ENCODE data around the gene INCA1. TPM values are rescaled to one million over a fixed set of nuclear protein-coding genes. Genes with fewer than 3 reads are reported as not detected.

INCA1 gene
- total RNA-seq, 1 donor from 2014 or later = 2.2 TPM

GRCh38 chr17:4956493-4957061 lies 40.7 kb downstream of the INCA1 start:
- Mint-ChIP-seq H3K36me3 (ENCODE audit: low read depth, unreplicated experiment) (peaks cover 18% of the 10 kb centered on the region), H3K9me3 (ENCODE audit: unreplicated experiment) (no peaks in the 10 kb centered on the region), H3K4me1 (ENCODE audit: unreplicated experiment) (peaks cover 19% of the 10 kb centered on the region), H3K27ac (ENCODE audit: unreplicated experiment) (no peak overlapping the region), H3K27me3 (ENCODE audit: unreplicated experiment) (peaks cover 14% of the 10 kb centered on the region), H3K4me3 (ENCODE audit: unreplicated experiment) (no peak overlapping the region)
- DNase-seq (ENCODE audit: low spot score) = peak; percentile 40
- TF ChIP-seq, protein P1, sequence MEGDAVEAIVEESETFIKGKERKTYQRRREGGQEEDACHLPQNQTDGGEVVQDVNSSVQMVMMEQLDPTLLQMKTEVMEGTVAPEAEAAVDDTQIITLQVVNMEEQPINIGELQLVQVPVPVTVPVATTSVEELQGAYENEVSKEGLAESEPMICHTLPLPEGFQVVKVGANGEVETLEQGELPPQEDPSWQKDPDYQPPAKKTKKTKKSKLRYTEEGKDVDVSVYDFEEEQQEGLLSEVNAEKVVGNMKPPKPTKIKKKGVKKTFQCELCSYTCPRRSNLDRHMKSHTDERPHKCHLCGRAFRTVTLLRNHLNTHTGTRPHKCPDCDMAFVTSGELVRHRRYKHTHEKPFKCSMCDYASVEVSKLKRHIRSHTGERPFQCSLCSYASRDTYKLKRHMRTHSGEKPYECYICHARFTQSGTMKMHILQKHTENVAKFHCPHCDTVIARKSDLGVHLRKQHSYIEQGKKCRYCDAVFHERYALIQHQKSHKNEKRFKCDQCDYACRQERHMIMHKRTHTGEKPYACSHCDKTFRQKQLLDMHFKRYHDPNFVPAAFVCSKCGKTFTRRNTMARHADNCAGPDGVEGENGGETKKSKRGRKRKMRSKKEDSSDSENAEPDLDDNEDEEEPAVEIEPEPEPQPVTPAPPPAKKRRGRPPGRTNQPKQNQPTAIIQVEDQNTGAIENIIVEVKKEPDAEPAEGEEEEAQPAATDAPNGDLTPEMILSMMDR (IDR thresholded peaks at IDR 0.05; ENCODE audit: unreplicated experiment) = peak; percentile 22

- Mint-ChIP-seq H3K36me3 (ENCODE audit: low read depth, unreplicated experiment) (peaks cover 12% of the 10 kb centered on the region), H3K27me3 (ENCODE audit: unreplicated experiment) (peaks cover 23% of the 10 kb centered on the region), H3K27ac (ENCODE audit: unreplicated experiment) (no peak overlapping the region), H3K9me3 (ENCODE audit: unreplicated experiment) (no peaks in the 10 kb centered on the region), H3K4me1 (ENCODE audit: unreplicated experiment) (peaks cover 21% of the 10 kb centered on the region), H3K4me3 (ENCODE audit: unreplicated experiment) (no peak overlapping the region)
- no peak for DNase-seq (ENCODE audit: low spot score)
- TF ChIP-seq, protein P1 (IDR thresholded peaks at IDR 0.05; ENCODE audit: unreplicated experiment) = no peak
Measured at GRCh38 chr17:4955091-4955490, 42.2 kb downstream of the INCA1 start.

DNA sequence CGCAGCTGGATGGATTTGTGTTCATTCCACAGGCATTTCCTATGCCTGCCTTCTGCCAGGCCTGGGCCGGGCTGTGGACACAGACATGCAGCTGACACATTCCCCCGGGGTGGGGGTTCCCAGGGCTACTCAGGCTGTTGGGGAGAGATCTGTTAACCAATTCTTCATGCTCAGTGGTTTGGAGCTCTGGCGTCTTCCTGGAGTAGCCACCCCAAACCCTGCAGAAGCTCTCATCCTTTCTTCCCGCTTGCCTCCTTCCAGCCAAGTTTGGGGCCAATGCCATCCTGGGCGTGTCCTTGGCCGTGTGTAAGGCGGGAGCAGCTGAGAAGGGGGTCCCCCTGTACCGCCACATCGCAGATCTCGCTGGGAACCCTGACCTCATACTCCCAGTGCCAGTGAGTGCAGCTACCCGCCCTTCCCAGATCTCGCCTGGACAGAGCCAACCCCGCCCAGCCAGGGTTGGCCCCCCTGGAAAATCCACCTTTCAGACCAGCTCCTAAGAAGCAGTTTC lies 43.8 kb downstream of the INCA1 start:
- TF ChIP-seq, protein P1 (IDR thresholded peaks at IDR 0.05; ENCODE audit: unreplicated experiment) = no peak
- no peaks in the 10 kb centered on the region for H3K9me3 Mint-ChIP-seq (ENCODE audit: unreplicated experiment)
- peaks cover 23% of the 10 kb centered on the region for H3K27me3 Mint-ChIP-seq (ENCODE audit: unreplicated experiment)
- peaks cover 12% of the 10 kb centered on the region for H3K36me3 Mint-ChIP-seq (ENCODE audit: low read depth, unreplicated experiment)
- peak overlapping the region; percentile 62 for H3K4me3 Mint-ChIP-seq (ENCODE audit: unreplicated experiment)
- DNase-seq (ENCODE audit: low spot score) = no peak
- no peak overlapping the region for H3K27ac Mint-ChIP-seq (ENCODE audit: unreplicated experiment)
- H3K4me1 Mint-ChIP-seq (ENCODE audit: unreplicated experiment) = peaks cover 23% of the 10 kb centered on the region

DNA sequence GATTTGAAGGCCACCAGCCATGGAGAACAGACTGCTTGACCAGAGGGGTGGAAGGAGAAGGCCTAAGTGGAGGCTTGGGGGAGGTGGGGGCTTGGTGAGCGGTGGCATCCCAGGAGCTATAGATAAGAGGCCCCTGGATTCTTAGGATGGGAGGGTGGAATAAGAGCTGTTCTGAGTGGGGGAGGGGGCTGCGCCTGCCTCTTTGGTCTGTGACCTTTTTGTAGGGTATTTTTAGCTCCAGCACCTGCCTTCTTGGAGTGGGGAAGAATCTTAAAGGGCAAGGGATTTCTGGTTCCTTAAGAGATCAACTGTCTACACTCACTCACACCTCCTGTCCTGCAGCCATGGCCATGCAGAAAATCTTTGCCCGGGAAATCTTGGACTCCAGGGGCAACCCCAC lies 45.8 kb downstream of the INCA1 start:
- H3K4me3 Mint-ChIP-seq (ENCODE audit: unreplicated experiment) = peak overlapping the region; percentile 87
- H3K36me3 Mint-ChIP-seq (ENCODE audit: low read depth, unreplicated experiment) = peaks cover 14% of the 10 kb centered on the region
- DNase-seq (ENCODE audit: low spot score) = no peak
- peaks cover 27% of the 10 kb centered on the region for H3K4me1 Mint-ChIP-seq (ENCODE audit: unreplicated experiment)
- H3K27ac Mint-ChIP-seq (ENCODE audit: unreplicated experiment) = no peak overlapping the region
- H3K27me3 Mint-ChIP-seq (ENCODE audit: unreplicated experiment) = peaks cover 29% of the 10 kb centered on the region
- TF ChIP-seq, protein P1 (IDR thresholded peaks at IDR 0.05; ENCODE audit: unreplicated experiment) = no peak
- no peaks in the 10 kb centered on the region for H3K9me3 Mint-ChIP-seq (ENCODE audit: unreplicated experiment)

- H3K27me3 Mint-ChIP-seq (ENCODE audit: unreplicated experiment) = peaks cover 31% of the 10 kb centered on the region
- H3K4me3 Mint-ChIP-seq (ENCODE audit: unreplicated experiment) = peak within 1 kb of the TSS; percentile 87
- no peak for DNase-seq (ENCODE audit: low spot score)
- TF ChIP-seq, protein P1 (IDR thresholded peaks at IDR 0.05; ENCODE audit: unreplicated experiment) = no peak
- H3K27ac Mint-ChIP-seq (ENCODE audit: unreplicated experiment) = peak within 1 kb of the TSS; percentile 75
- H3K4me1 Mint-ChIP-seq (ENCODE audit: unreplicated experiment) = peaks cover 33% of the 10 kb centered on the region
- H3K36me3 Mint-ChIP-seq (ENCODE audit: low read depth, unreplicated experiment) = peaks cover 16% of the 10 kb centered on the region
- H3K9me3 Mint-ChIP-seq (ENCODE audit: unreplicated experiment) = no peaks in the 10 kb centered on the region
Measured at GRCh38 chr17:4950746-4951204, 46.5 kb downstream of the INCA1 start, which contains the start of gene ENO3. ENO3 (plus strand) TSS chr17:4951119; CDS start chr17:4951830, 711 bp downstream.
